Measurements from ENCODE around the gene CHST12. TPM values are rescaled to one million over a fixed set of nuclear protein-coding genes. Genes with fewer than 3 reads are reported as not detected.
A peak's percentile ranks its signal among the peaks of the same experiment; 100 is the strongest.
"Not testable (repeated sequence)": the region's sequence is repeated elsewhere in the genome, so short reads cannot be mapped to it uniquely, and the experiment has no call there.

CHST12 gene
- total RNA-seq, 2 experiments from 2014 or later, result 1.8 to 1.9 TPM

DNA sequence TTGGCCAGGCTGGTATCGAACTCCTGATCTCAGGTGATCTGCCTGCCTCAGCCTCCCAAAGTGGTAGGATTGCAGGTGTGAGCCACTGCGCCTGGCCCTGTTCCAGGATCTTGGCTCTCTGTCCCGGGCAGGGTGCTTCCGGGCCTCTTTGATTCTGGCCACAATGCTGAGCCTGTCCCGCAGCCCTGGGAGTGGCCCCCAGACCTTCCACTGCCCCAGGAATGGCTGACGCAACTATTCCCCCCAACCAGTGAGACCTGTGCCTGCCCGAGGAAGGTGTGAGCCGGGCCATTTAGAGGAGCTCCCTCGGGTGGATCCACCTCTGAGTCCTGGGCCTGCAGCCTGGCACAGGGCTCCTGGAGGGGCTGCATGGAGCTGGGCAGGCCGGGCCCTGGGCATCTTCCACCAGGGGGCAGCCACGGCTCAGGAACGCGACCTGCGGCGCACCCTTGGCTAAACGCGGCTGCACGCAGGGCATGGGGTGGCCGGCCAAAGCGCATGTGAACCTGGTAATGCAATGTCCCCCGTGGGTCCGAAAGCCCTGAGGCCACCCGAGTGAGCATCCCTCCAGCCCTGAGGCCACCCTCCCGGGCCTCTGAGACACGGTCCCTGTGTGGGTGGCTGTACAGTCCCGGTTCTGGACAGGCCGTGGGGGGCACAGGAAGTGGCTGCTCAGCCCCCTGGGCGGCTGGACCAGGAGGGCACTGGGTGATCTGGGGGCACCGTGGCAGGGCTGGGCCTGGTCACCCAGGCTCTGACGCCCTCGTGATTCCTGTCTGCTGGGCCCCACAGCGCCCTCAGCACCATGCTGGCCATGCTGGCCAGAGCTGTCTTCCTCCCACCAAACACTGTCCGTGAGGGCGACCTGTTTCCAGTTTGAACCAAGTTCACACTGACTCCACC lies 48.0 kb downstream of the CHST12 start:
- DNase-seq, result peak; percentile 91
- H3K4me3 Mint-ChIP-seq, result no peak overlapping the region
- no peaks in the 10 kb centered on the region for H3K27me3 Mint-ChIP-seq
- H3K9me3 Mint-ChIP-seq (ENCODE audit: low read depth), result no peaks in the 10 kb centered on the region
- H3K27ac Mint-ChIP-seq, result no peak overlapping the region
- peak; percentile 98 for ATAC-seq
- H3K36me3 Mint-ChIP-seq (ENCODE audit: low read depth), result no peaks in the 10 kb centered on the region
- intact Hi-C loops (cut with DNase I, micrococcal nuclease), result loop anchor here (1.0 to 2.0 kb wide), 4 partner anchors 17 to 258 kb away; no protein-coding TSS in a partner anchor
- CTCF ChIA-PET, result interaction anchor here (0.6 to 3.6 kb wide), 25 partner anchors 12 to 988 kb away, joined by 3 to 43 read pairs (median 3); no protein-coding TSS in a partner anchor
- peaks cover 4% of the 10 kb centered on the region for H3K4me1 Mint-ChIP-seq
- POLR2A ChIA-PET, result no interaction called here

DNA sequence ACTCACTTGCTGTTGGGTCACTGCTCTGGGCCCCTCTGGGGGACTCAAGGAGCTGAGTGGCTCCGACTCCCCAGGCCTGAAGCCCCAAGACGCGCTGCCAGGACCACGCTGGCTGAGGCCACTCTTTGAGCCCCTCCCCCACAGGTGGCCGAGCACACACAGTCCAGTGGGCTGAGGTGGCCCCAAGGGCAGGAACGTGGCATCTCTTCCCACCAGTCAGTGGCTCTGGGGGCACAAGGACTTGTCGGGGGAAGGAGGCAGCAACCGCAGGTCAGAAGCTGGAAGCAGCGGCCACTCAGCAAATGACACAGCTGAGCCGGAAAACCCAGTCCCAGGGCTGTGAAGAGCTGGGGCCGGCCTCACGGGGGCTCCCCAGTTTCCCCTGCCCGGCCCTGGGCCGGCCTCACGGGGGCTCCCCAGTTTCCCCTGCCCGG lies 48.7 kb downstream of the CHST12 start:
- ChIA-PET POLR2A (no interaction called here), CTCF (interaction anchor here (0.6 to 3.6 kb wide), 19 partner anchors 11 to 989 kb away, joined by 3 to 43 read pairs (median 3); partner anchors contain the start of gene TTYH3)
- intact Hi-C loops (cut with DNase I, micrococcal nuclease), result no loop called here
- ATAC-seq, result peak; percentile 21
- peaks cover 4% of the 10 kb centered on the region for H3K4me1 Mint-ChIP-seq
- no peaks in the 10 kb centered on the region for H3K36me3 Mint-ChIP-seq (ENCODE audit: low read depth)
- no peaks in the 10 kb centered on the region for H3K9me3 Mint-ChIP-seq (ENCODE audit: low read depth)
- no peak overlapping the region for H3K4me3 Mint-ChIP-seq
- H3K27me3 Mint-ChIP-seq, result no peaks in the 10 kb centered on the region
- no peak overlapping the region for H3K27ac Mint-ChIP-seq
- DNase-seq, result peak; percentile 46

DNA sequence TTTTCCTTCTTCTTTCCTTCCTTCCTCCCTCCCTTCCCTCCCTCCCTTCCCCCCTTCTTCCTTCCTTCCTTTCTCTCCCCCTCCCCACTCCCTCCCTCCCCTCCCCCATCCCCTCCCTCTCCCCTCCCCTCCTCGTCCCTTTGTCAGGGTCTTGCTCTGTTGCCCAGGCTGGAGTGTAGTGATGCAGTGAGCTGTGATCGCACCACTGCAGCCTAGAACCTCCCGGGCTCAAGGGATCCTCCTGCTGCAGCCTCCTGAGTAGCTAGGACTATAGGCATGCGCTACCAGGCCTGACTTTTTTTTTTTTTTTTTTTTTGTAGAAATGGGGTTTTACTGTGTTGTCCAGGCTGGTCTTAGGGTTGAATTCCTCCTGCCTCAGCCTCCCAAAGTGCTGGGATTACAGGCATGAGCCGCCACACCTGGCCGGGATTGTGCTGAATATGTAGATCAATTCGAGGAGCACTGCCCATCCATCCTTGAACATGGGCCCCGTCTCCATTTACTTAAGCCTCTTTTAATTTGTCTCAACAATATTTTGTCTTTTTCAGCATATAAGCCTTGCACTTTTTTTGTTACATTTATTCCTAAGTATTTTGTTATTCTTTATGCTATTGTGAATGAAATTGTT lies 49.3 kb downstream of the CHST12 start:
- Mint-ChIP-seq H3K27ac (no peak overlapping the region), H3K9me3 (ENCODE audit: low read depth) (no peaks in the 10 kb centered on the region), H3K27me3 (no peaks in the 10 kb centered on the region), H3K36me3 (ENCODE audit: low read depth) (no peaks in the 10 kb centered on the region), H3K4me3 (no peak overlapping the region), H3K4me1 (peaks cover 4% of the 10 kb centered on the region)
- ATAC-seq, result no peak
- no peak for DNase-seq
- CTCF ChIA-PET, result interaction anchor here (0.7 to 3.6 kb wide), 12 partner anchors 10 to 586 kb away, joined by 3 to 43 read pairs (median 4); partner anchors contain the start of gene TTYH3
- intact Hi-C loops (cut with DNase I, micrococcal nuclease), result no loop called here
- POLR2A ChIA-PET, result no interaction called here

DNA sequence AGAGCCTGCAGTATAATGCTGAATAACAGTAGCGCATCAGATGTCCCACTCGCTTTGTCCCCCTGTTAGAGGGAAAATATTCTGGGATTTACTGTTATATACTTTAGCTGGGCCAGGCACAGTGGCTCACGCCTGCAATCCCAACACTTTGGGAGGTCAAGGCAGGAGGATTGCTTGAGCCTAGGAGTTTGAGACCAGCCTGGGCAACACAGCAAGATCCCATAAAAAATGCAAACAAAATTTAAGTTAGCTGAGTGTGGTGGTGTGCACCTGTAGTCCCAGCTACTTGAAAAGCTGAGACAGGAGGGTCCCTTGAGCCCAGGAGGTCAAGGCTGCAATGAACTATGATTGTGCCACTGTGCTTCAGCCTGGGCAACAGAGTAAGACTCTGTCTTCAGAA lies 50.4 kb downstream of the CHST12 start:
- H3K4me1 Mint-ChIP-seq; H3K4me3 Mint-ChIP-seq; POLR2A ChIA-PET; intact Hi-C loops (cut with DNase I, micrococcal nuclease); H3K27ac Mint-ChIP-seq; ATAC-seq; H3K27me3 Mint-ChIP-seq; H3K9me3 Mint-ChIP-seq (ENCODE audit: low read depth); H3K36me3 Mint-ChIP-seq (ENCODE audit: low read depth); DNase-seq: not testable (repeated sequence)
- CTCF ChIA-PET, result interaction anchor here (0.7 to 2.1 kb wide), 3 partner anchors 15 to 1114 kb away, joined by 3 to 8 read pairs (median 3); no protein-coding TSS in a partner anchor

DNA sequence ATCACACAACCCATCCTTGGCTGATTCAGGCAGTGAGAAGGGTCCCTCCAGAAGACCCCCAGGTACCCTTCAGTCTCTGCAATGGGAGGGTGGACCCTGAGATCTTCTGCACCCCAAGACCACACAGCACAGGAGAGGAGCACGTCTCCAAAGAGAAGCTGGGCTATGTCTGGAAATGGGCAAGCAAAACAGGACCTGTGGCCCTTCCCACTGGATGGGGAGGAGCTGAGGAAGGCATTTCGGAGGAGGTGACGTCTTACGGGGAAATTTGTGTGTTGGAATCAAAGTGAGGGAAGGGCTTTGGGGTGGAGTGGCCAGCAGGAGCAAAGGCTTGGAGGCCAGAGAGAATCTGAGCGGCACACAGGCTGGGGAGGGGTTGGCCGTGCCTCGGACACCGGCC lies 56.3 kb downstream of the CHST12 start:
- CTCF ChIA-PET, result interaction anchor here (0.6 to 1.4 kb wide), 2 partner anchors 9 to 24 kb away, joined by 3 to 6 read pairs; no protein-coding TSS in a partner anchor
- H3K27me3 Mint-ChIP-seq, result no peaks in the 10 kb centered on the region

DNA sequence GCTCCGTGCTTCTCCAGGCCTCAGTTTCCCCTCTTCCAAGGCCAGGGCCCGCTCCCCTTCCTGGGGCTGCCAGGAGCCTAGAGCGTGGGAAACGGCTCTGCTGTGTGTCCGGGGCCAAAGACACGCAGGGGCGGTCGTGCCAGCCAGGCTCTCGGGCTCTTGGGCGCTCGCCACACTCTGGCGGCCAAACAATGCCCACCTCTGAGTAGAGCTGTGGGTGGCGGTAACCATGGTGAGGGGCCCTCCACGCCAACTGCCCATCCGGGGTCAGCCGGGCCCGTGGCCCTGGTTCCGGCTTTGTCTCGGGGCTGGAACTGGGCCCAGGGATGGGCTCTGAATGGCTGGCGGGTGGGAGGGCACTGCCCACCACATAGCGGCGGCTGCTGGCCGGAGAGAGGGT lies 56.8 kb downstream of the CHST12 start:
- Mint-ChIP-seq H3K4me3 (no peak overlapping the region), H3K27ac (no peak overlapping the region), H3K9me3 (ENCODE audit: low read depth) (no peaks in the 10 kb centered on the region), H3K36me3 (ENCODE audit: low read depth) (no peaks in the 10 kb centered on the region), H3K27me3 (no peaks in the 10 kb centered on the region), H3K4me1 (peaks cover 2% of the 10 kb centered on the region)
- intact Hi-C loops (cut with DNase I, micrococcal nuclease), result no loop called here
- CTCF ChIA-PET, result interaction anchor here (0.6 kb wide), 1 partner anchor 24 kb away, joined by 3 read pairs; no protein-coding TSS in a partner anchor
- no peak for DNase-seq
- POLR2A ChIA-PET, result no interaction called here
- no peak for ATAC-seq

More for the DNA sequence above, 56.3 kb downstream of the CHST12 start:
- ATAC-seq (no peak), DNase-seq (no peak)
- no peaks in the 10 kb centered on the region for H3K9me3 Mint-ChIP-seq (ENCODE audit: low read depth)
- POLR2A ChIA-PET, result interaction anchor here (0.6 kb wide), 1 partner anchor 1412 kb away, joined by 6 read pairs; no protein-coding TSS in a partner anchor
- no peak overlapping the region for H3K27ac Mint-ChIP-seq
- no peak overlapping the region for H3K4me3 Mint-ChIP-seq
- H3K4me1 Mint-ChIP-seq, result peaks cover 2% of the 10 kb centered on the region
- no peaks in the 10 kb centered on the region for H3K36me3 Mint-ChIP-seq (ENCODE audit: low read depth)
- intact Hi-C loops (cut with DNase I, micrococcal nuclease), result no loop called here

DNA sequence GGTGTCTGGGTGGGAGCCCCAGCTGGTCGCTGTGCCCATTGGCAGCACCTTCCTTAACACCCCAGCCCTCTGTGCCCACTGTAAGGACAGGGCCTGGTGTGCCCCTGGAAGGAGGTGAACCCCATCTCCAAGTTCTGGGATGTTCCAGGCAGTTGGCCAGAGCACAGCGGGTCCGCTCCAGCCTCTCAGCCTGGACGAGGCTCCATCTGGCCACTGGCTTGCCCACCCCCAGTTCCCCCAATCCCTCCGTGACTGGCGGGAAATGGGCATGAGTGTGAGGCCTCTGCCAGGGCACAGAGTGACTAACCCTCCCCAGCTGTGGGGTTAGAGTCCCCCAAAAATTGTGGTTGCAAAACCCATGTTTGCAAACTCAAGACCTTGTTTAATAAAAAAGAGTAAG lies 57.2 kb downstream of the CHST12 start:
- no peak for DNase-seq
- H3K4me3 Mint-ChIP-seq, result no peak overlapping the region
- no peaks in the 10 kb centered on the region for H3K9me3 Mint-ChIP-seq (ENCODE audit: low read depth)
- intact Hi-C loops (cut with DNase I, micrococcal nuclease), result no loop called here
- no peak overlapping the region for H3K27ac Mint-ChIP-seq
- H3K27me3 Mint-ChIP-seq, result no peaks in the 10 kb centered on the region
- no peaks in the 10 kb centered on the region for H3K36me3 Mint-ChIP-seq (ENCODE audit: low read depth)
- no peak for ATAC-seq
- peaks cover 2% of the 10 kb centered on the region for H3K4me1 Mint-ChIP-seq
- CTCF ChIA-PET, result no interaction called here
- POLR2A ChIA-PET, result no interaction called here

DNA sequence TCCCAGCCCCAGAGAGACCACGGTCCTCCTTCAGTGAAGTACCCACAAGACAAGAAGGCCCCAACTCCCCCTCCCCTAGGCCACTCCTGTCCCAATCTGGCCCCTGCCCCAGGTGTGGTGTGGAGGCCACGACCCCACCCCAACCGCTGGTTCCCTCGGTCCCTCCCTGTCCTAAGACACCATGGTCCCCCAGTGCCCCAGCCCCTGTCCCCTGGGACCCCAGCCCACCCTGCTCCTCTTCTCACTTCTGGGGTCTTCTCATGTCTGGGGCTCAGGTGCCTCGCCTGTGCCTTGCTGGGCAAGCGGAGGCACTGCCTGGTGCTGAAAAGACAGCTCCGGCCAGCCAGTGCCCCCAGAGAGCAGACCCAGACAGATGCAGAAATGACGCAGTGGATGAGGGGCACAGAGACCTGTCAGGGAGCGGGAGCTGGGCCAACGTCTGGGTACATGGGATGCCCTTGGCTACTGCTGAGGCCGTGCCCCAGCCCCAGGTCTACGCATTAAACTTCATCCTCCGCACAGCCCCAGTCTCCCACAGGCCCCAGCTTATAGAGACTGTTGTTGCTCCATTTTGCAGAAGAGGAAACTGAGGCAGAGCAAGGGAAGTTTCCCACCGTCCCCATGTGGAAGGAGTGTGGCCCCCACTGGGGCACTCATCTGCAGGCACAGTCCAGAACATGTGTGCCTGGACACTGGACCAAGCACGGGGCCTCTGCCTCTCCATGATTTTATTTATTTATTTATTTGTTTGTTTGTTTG lies 58.0 kb downstream of the CHST12 start:
- Mint-ChIP-seq H3K9me3 (ENCODE audit: low read depth) (no peaks in the 10 kb centered on the region), H3K27me3 (no peaks in the 10 kb centered on the region), H3K4me1 (peaks cover 2% of the 10 kb centered on the region), H3K27ac (no peak overlapping the region), H3K4me3 (no peak overlapping the region), H3K36me3 (ENCODE audit: low read depth) (no peaks in the 10 kb centered on the region)
- CTCF ChIA-PET, result no interaction called here
- POLR2A ChIA-PET, result no interaction called here
- DNase-seq, result no peak
- intact Hi-C loops (cut with DNase I, micrococcal nuclease), result no loop called here
- no peak for ATAC-seq

DNA sequence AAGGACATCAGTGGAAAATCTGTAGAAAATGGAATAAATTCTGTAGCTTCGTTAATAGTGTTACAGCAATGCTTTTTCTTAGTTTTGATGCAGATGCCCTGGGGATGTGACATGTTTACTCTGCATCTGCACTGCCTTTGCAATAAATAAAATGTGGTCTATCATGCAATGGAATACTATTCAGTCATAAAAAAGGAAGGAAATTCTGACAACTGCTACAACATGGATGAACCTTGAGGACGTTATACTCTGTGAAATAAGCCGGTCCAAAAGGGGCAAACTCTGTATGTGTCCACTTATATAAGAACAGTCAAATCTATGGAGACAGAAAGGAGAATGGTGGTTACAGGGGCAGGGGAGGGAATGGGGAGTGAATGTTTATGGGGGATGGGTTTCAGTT lies 59.3 kb downstream of the CHST12 start:
- ATAC-seq, result no peak
- Mint-ChIP-seq H3K27ac (no peak overlapping the region), H3K4me3 (no peak overlapping the region), H3K9me3 (ENCODE audit: low read depth) (no peaks in the 10 kb centered on the region), H3K4me1 (peaks cover 2% of the 10 kb centered on the region), H3K27me3 (no peaks in the 10 kb centered on the region), H3K36me3 (ENCODE audit: low read depth) (no peaks in the 10 kb centered on the region)
- ChIA-PET POLR2A (no interaction called here), CTCF (interaction anchor here (1.7 kb wide), 1 partner anchor 11 kb away, joined by 4 read pairs; no protein-coding TSS in a partner anchor)
- intact Hi-C loops (cut with DNase I, micrococcal nuclease), result no loop called here
- DNase-seq, result no peak

DNA sequence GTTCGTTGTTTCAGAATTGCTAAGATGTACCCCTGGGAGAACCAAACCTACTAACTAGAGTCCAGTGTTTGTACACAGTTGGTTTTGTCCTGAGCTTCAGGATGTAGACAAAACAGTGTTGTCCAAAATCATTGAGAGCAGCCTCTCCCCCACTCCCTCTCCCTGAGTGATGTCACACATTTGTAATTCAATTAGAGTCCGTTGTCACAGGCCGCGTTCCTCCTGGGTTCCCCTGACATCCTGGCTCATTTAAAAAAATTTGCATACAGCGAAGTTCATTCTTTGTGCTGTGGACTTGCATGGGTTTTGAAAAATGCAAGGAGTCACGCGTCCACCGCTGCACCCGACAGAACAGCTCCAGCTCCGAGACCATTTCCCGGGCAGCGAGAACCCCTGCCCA lies 62.5 kb downstream of the CHST12 start:
- DNase-seq, result no peak
- ChIA-PET POLR2A (no interaction called here), CTCF (interaction anchor here (3.7 kb wide), 1 partner anchor 15 kb away, joined by 43 read pairs; no protein-coding TSS in a partner anchor)
- H3K27ac Mint-ChIP-seq, result no peak overlapping the region
- no peaks in the 10 kb centered on the region for H3K36me3 Mint-ChIP-seq (ENCODE audit: low read depth)
- H3K4me3 Mint-ChIP-seq, result no peak overlapping the region
- intact Hi-C loops (cut with DNase I, micrococcal nuclease), result no loop called here
- ATAC-seq, result no peak
- H3K27me3 Mint-ChIP-seq, result peaks cover 2% of the 10 kb centered on the region
- H3K4me1 Mint-ChIP-seq, result no peaks in the 10 kb centered on the region
- H3K9me3 Mint-ChIP-seq (ENCODE audit: low read depth), result no peaks in the 10 kb centered on the region

DNA sequence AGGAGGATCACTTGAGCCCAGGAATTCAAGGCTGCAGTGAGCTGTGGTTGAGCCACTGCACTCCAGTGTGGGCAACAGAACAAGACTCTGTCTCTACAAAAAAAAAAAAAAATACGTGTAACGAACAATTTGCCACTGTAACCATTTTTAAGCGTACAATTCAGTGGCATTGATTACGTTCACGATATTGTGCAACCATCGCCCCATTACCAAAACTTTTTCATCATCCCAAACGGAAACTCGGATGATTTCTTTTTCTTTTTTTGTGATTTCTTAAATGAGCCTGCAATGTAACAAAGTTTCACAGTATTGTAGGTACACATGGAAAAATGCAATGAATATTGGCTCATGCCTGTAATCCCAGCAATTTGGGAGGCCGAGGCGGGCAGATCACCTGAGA lies 63.3 kb downstream of the CHST12 start:
- intact Hi-C loops (cut with DNase I, micrococcal nuclease), result no loop called here
- no peak for ATAC-seq
- ChIA-PET CTCF (interaction anchor here (0.5 to 3.7 kb wide), 3 partner anchors 16 to 338 kb away, joined by 3 to 43 read pairs (median 3); no protein-coding TSS in a partner anchor), POLR2A (no interaction called here)
- DNase-seq, result no peak
- Mint-ChIP-seq H3K4me3 (no peak overlapping the region), H3K9me3 (ENCODE audit: low read depth) (no peaks in the 10 kb centered on the region), H3K36me3 (ENCODE audit: low read depth) (no peaks in the 10 kb centered on the region), H3K27ac (no peak overlapping the region), H3K4me1 (no peaks in the 10 kb centered on the region), H3K27me3 (peaks cover 2% of the 10 kb centered on the region)
